ENCODE results near the gene CALB2.

Gene CALB2

GRCh38 chr16:71412270-71413160 lies 54.0 kb downstream of the CALB2 start:
- FAIRE-seq (peak; percentile 45), DNase-seq (ENCODE audit: insufficient read length, low spot score) (peak; percentile 77)
- TF ChIP-seq POLR2A (IDR thresholded peaks at IDR 0.05; ENCODE audit: low read depth, low read length) = no peak

GRCh38 chr16:71413341-71413740 lies 54.8 kb downstream of the CALB2 start:
- DNase-seq (ENCODE audit: insufficient read length, low spot score) = no peak
- FAIRE-seq = no peak
- TF ChIP-seq POLR2A (IDR thresholded peaks at IDR 0.05; ENCODE audit: low read depth, low read length) = no peak

GRCh38 chr16:71414038-71414437 lies 55.5 kb downstream of the CALB2 start:
- no peak for DNase-seq (ENCODE audit: insufficient read length, low spot score)
- no peak for FAIRE-seq
- TF ChIP-seq POLR2A (IDR thresholded peaks at IDR 0.05; ENCODE audit: low read depth, low read length) = no peak

- FAIRE-seq (no peak), DNase-seq (ENCODE audit: insufficient read length, low spot score) (peak; percentile 60)
- no peak for TF ChIP-seq POLR2A (IDR thresholded peaks at IDR 0.05; ENCODE audit: low read depth, low read length)
Measured at GRCh38 chr16:71421911-71422310, 63.4 kb downstream of the CALB2 start.

GRCh38 chr16:71423016-71423415 lies 64.5 kb downstream of the CALB2 start:
- DNase-seq (ENCODE audit: insufficient read length, low spot score) (no peak), FAIRE-seq (no peak)
- TF ChIP-seq POLR2A (IDR thresholded peaks at IDR 0.05; ENCODE audit: low read depth, low read length) = no peak

GRCh38 chr16:71423865-71424264 lies 65.3 kb downstream of the CALB2 start:
- FAIRE-seq = no peak
- no peak for DNase-seq (ENCODE audit: insufficient read length, low spot score)
- no peak for TF ChIP-seq POLR2A (IDR thresholded peaks at IDR 0.05; ENCODE audit: low read depth, low read length)

GRCh38 chr16:71424626-71425025 lies 66.1 kb downstream of the CALB2 start:
- no peak for TF ChIP-seq POLR2A (IDR thresholded peaks at IDR 0.05; ENCODE audit: low read depth, low read length)
- DNase-seq (ENCODE audit: insufficient read length, low spot score) = no peak
- no peak for FAIRE-seq

GRCh38 chr16:71425746-71426068 lies 67.2 kb downstream of the CALB2 start:
- FAIRE-seq (no peak), DNase-seq (ENCODE audit: insufficient read length, low spot score) (no peak)
- TF ChIP-seq POLR2A (IDR thresholded peaks at IDR 0.05; ENCODE audit: low read depth, low read length) = no peak

GRCh38 chr16:71426069-71426879 lies 67.8 kb downstream of the CALB2 start:
- no peak for FAIRE-seq
- no peak for DNase-seq (ENCODE audit: insufficient read length, low spot score)
- no peak for TF ChIP-seq POLR2A (IDR thresholded peaks at IDR 0.05; ENCODE audit: low read depth, low read length)

GRCh38 chr16:71426880-71427615 lies 68.5 kb downstream of the CALB2 start:
- DNase-seq (ENCODE audit: insufficient read length, low spot score) (no peak), FAIRE-seq (no peak)
- TF ChIP-seq POLR2A (IDR thresholded peaks at IDR 0.05; ENCODE audit: low read depth, low read length) = no peak

GRCh38 chr16:71428385-71428784 lies 69.9 kb downstream of the CALB2 start:
- DNase-seq (ENCODE audit: insufficient read length, low spot score) (no peak), FAIRE-seq (no peak)
- no peak for TF ChIP-seq POLR2A (IDR thresholded peaks at IDR 0.05; ENCODE audit: low read depth, low read length)

- no peak for TF ChIP-seq POLR2A (IDR thresholded peaks at IDR 0.05; ENCODE audit: low read depth, low read length)
- DNase-seq (ENCODE audit: insufficient read length, low spot score) (no peak), FAIRE-seq (no peak)
Measured at GRCh38 chr16:71428883-71429282, 70.4 kb downstream of the CALB2 start.

- DNase-seq (ENCODE audit: insufficient read length, low spot score) (no peak), FAIRE-seq (no peak)
- TF ChIP-seq POLR2A (IDR thresholded peaks at IDR 0.05; ENCODE audit: low read depth, low read length) = no peak
Measured at GRCh38 chr16:71429581-71429980, 71.1 kb downstream of the CALB2 start.

GRCh38 chr16:71430744-71431143 lies 72.2 kb downstream of the CALB2 start:
- no peak for FAIRE-seq
- DNase-seq (ENCODE audit: insufficient read length, low spot score) = no peak
- no peak for TF ChIP-seq POLR2A (IDR thresholded peaks at IDR 0.05; ENCODE audit: low read depth, low read length)

Data from H54 (cell line).